Measurements from ENCODE around the gene MLLT3. TPM values are rescaled to one million over a fixed set of nuclear protein-coding genes. Genes with fewer than 3 reads are reported as not detected.

MLLT3 gene
- polyA plus RNA-seq, 1 experiment: 32.5 TPM

- H3K27ac ChIP-seq (ENCODE audit: low read depth, low read length): no peak overlapping the region
- no peak for DNase-seq (ENCODE audit: low read depth, low spot score)
- TF ChIP-seq CTCF (IDR thresholded peaks at IDR 0.05; ENCODE audit: low read depth, low read length): no peak
- H3K9me3 ChIP-seq (ENCODE audit: control insufficient read depth, insufficient read depth, low read length): no peaks in the 10 kb centered on the region
- POLR2A ChIA-PET: no interaction called here
- CTCF ChIA-PET: no interaction called here
- H3K4me3 ChIP-seq (ENCODE audit: low read depth, low read length): no peak overlapping the region
- no peaks in the 10 kb centered on the region for H3K27me3 ChIP-seq (ENCODE audit: control insufficient read depth, insufficient read depth, low read length)
Observed at GRCh38 chr9:20594608-20595007, 27.7 kb downstream of the MLLT3 start.

DNA sequence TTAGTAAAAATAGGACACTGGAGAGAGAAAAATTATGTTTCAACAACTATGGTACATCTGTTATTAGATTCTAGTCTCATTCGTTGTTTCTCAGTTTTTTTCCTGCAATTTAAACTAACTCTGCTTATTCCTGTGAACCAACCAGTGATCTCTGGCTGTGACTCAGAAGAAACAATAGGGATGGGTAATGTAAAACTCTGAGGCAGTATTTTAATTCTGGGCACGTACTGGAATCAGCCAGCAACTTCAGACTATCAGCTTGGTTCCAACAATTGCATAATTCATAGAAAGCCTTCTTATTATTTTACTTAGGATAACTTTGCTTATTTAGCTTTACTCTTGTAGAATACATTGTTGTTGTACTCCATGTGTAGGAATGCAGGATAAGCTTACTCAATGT, 28.8 kb downstream of the MLLT3 start:
- POLR2A ChIA-PET: interaction anchor here (0.8 to 1.5 kb wide), 2 partner anchors 29 to 35 kb away, joined by 4 to 5 read pairs; partner anchors contain the start of gene MLLT3
- TF ChIP-seq CTCF (IDR thresholded peaks at IDR 0.05; ENCODE audit: low read depth, low read length): no peak
- CTCF ChIA-PET: interaction anchor here (0.7 to 0.9 kb wide), 2 partner anchors 40 to 119 kb away, joined by 3 to 7 read pairs; no protein-coding TSS in a partner anchor
- Histone ChIP-seq H3K9me3 (ENCODE audit: control insufficient read depth, insufficient read depth, low read length) (no peaks in the 10 kb centered on the region), H3K27me3 (ENCODE audit: control insufficient read depth, insufficient read depth, low read length) (no peaks in the 10 kb centered on the region), H3K27ac (ENCODE audit: low read depth, low read length) (no peak overlapping the region), H3K4me3 (ENCODE audit: low read depth, low read length) (no peak overlapping the region)
- no peak for DNase-seq (ENCODE audit: low read depth, low spot score)

DNA sequence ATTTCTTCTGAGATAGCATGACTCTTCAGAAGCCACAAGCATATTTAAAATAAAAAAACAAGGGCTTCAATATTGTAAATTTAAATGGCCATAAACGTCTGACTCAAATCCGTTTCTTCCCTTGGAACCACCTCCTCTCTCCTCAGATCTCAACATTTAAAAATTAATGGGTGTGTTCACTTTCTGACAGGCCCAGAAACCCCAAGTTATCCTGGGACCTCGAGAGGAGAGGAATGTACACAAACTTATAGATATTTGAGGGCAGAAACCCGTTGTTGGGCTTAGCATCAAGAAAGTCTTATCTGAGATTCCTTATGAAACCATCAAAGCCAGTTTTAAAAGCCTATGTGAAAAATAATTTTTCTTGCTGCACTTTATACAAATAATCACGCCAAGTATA, 29.2 kb downstream of the MLLT3 start:
- POLR2A ChIA-PET: interaction anchor here (0.8 to 1.5 kb wide), 2 partner anchors 29 to 34 kb away, joined by 4 to 5 read pairs; partner anchors contain the start of gene MLLT3

DNA sequence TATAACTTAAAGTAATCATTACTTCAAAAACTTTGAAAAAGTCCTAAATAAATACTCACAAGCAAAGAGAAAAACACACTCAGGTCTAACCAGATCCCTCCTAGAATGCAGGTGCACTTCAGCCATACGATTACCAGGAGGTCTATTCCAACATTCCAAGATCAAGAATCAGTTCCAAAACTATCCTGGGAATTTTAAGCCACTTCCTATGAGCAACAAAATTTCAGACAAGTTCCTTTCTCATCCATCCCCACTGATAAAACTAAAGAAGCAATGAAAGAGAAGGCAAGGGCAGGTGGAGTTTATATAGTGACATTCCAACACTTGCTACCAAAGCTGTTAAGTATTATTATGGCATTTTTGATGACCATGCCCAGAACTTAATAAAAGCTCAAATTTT, 29.6 kb downstream of the MLLT3 start:
- H3K9me3 ChIP-seq (ENCODE audit: control insufficient read depth, insufficient read depth, low read length): no peaks in the 10 kb centered on the region
- CTCF ChIA-PET: no interaction called here
- no peaks in the 10 kb centered on the region for H3K27me3 ChIP-seq (ENCODE audit: control insufficient read depth, insufficient read depth, low read length)
- DNase-seq (ENCODE audit: low read depth, low spot score): no peak
- TF ChIP-seq CTCF (IDR thresholded peaks at IDR 0.05; ENCODE audit: low read depth, low read length): no peak
- POLR2A ChIA-PET: interaction anchor here (1.5 kb wide), 1 partner anchor 30 kb away, joined by 4 read pairs; the partner anchor contains the start of gene MLLT3
- no peak overlapping the region for H3K4me3 ChIP-seq (ENCODE audit: low read depth, low read length)
- no peak overlapping the region for H3K27ac ChIP-seq (ENCODE audit: low read depth, low read length)

More for the DNA sequence above, 29.2 kb downstream of the MLLT3 start:
- CTCF ChIA-PET: no interaction called here
- Histone ChIP-seq H3K27ac (ENCODE audit: low read depth, low read length) (no peak overlapping the region), H3K27me3 (ENCODE audit: control insufficient read depth, insufficient read depth, low read length) (no peaks in the 10 kb centered on the region), H3K9me3 (ENCODE audit: control insufficient read depth, insufficient read depth, low read length) (no peaks in the 10 kb centered on the region), H3K4me3 (ENCODE audit: low read depth, low read length) (no peak overlapping the region)
- no peak for TF ChIP-seq CTCF (IDR thresholded peaks at IDR 0.05; ENCODE audit: low read depth, low read length)
- DNase-seq (ENCODE audit: low read depth, low spot score): no peak

DNA sequence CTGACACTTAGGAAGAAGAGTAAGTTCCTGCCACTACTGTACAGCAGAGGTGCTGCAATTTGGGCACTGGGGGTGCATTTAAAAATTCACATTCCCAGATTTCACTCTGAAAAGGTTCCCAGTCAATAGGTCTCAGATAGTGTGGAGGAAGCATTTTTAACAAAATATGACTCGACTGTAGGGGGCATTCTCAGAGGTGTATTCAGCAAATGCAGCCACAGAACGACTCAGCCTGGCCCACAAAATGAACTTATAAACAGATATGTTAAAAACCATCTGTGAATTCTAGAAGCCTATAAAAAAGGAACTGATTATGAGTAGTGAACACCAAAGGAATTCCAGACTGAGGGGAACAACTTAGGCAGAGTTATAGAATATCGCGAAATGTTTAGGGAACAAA, 31.1 kb downstream of the MLLT3 start:
- TF ChIP-seq CTCF (IDR thresholded peaks at IDR 0.05; ENCODE audit: low read depth, low read length): peak; percentile 34
- CTCF ChIA-PET: no interaction called here

More for the DNA sequence above, 31.1 kb downstream of the MLLT3 start:
- Histone ChIP-seq H3K4me3 (ENCODE audit: low read depth, low read length) (no peak overlapping the region), H3K27ac (ENCODE audit: low read depth, low read length) (no peak overlapping the region), H3K27me3 (ENCODE audit: control insufficient read depth, insufficient read depth, low read length) (no peaks in the 10 kb centered on the region), H3K9me3 (ENCODE audit: control insufficient read depth, insufficient read depth, low read length) (no peaks in the 10 kb centered on the region)
- no peak for DNase-seq (ENCODE audit: low read depth, low spot score)
- POLR2A ChIA-PET: no interaction called here

All from AG04450 (cell line).